ENCODE measurements around the gene RPLP2. TPM values are rescaled to one million over a fixed set of nuclear protein-coding genes. Genes with fewer than 3 reads are reported as not detected.

Gene RPLP2
- total RNA-seq (2014; rRNA removed; shearing (Covaris generic)) (162 and 263 TPM in 2 replicates), polyA plus RNA-seq (2016; fragmentation: Nextera tagmentation; extraction: Ambion mirVana) (726 and 744 TPM in 2 replicates)

DNA sequence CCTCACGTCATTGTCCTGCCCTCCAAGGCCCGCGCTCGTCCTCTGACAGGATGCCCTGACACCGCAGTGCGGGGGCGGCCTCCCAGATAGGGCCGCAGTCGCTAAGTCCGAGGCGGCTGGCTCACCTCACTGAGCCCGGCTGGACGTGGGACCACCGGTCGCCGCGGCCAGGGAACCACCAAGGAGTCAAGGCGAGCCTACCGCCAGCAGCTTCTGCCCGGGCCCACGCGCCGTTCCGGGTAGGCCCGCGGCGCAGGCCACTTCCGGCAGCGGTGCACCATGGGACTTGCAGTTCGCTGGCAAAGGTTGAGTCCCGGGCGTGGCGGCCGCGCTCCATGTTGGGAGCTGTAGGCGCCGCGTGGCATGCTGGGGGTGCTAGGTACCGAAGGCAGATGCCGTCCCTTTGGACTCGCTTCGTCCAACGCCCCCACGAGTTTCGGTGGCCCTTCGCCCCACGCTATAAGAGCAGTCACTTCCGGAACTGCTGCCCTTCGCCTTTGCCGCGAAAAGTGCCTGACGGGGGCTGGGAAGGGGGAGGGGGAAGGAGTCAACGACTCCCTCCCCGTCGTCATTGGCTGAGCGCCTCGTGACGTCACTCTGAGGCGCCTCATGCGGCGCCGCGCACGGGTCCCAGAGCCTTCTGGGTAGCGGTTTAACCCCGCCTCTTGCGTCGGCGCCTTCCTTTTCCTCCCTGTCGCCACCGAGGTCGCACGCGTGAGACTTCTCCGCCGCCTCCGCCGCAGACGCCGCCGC, at the start of gene RPLP2:
Gene RPLP2 (plus strand): TSS at position 681 of the 753 bp plus-strand sequence. CDS start 268 bp downstream, outside the sequence.
- Histone ChIP-seq H3K4me2 (ENCODE audit: unreplicated experiment) (peak within 1 kb of the TSS; percentile 94), H3K79me2 (ENCODE audit: insufficient read depth) (peaks cover 63% of the 10 kb centered on the region), H3K27me3 (replicated peaks; ENCODE audit: insufficient read depth) (no peaks in the 10 kb centered on the region), H3K9me3 (ENCODE audit: low read depth) (no peaks in the 10 kb centered on the region), H2AFZ (peak within 1 kb of the TSS; percentile 76), H3K9ac (peak within 1 kb of the TSS; percentile 95), H3K27ac (peak within 1 kb of the TSS; percentile 98), H3K9me2 (ENCODE audit: insufficient read depth) (no peaks in the 10 kb centered on the region), H3F3A (ENCODE audit: insufficient read depth) (peaks cover 34% of the 10 kb centered on the region), H3K36me3 (ENCODE audit: low read depth) (peaks cover 19% of the 10 kb centered on the region), H4K20me1 (ENCODE audit: insufficient read depth) (no peaks in the 10 kb centered on the region; the same call in 1 of the 2 replicates), H3K4me1 (ENCODE audit: insufficient read depth) (peaks cover 20% of the 10 kb centered on the region), H3K4me3 (peak within 1 kb of the TSS; percentile 86)
- 1 to 2% methylated on average over 52 to 81 of the region's 81 CpGs for WGBS, 2 experiments (ENCODE audit: low coverage in 1 of 2, low lambda C conversion rate in 2 of 2, missing lambda C conversion rate in 2 of 2)
- in situ Hi-C loops (cut with MboI) = no loop called here
- DNase-seq = peak; percentile 99
- TF ChIP-seq EZH2 (IDR thresholded peaks at IDR 0.05; ENCODE audit: insufficient read depth, poor library complexity, severe bottlenecking) (no peak), EZH2phosphoT487 (IDR thresholded peaks at IDR 0.05; ENCODE audit: insufficient read depth, low read depth) (no peak)

DNA sequence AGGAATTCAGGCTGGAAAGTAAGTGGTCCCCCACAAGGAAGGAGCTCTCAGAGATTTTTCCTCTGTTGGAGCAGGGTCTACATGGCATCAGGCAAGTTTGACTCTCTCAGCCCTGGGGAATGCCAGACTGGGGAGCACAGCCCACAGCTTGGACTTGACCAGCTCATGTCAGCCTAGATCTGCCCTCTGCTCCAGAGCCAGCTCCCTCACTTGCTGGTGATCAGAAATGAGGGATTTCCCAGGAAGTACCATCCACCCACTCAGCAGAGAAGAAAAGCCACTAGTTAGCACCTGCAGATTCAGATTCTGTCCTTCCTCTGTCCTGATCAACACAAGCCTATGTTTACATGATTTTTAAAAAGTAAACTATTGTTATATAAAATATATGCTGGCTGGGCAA, 49.5 kb upstream of the RPLP2 start:
- Histone ChIP-seq H3K27me3 (replicated peaks; ENCODE audit: insufficient read depth) (no peaks in the 10 kb centered on the region), H3K79me2 (ENCODE audit: insufficient read depth) (peaks cover 37% of the 10 kb centered on the region), H3K9me3 (ENCODE audit: low read depth) (no peaks in the 10 kb centered on the region), H4K20me1 (ENCODE audit: insufficient read depth) (peaks cover 3% of the 10 kb centered on the region; the same call in 1 of the 2 replicates), H3K27ac (no peak overlapping the region), H3K4me3 (no peak overlapping the region), H3K36me3 (ENCODE audit: low read depth) (peaks cover 47% of the 10 kb centered on the region), H2AFZ (no peak overlapping the region), H3F3A (ENCODE audit: insufficient read depth) (peaks cover 32% of the 10 kb centered on the region; the same call in 1 of the 2 replicates), H3K9me2 (ENCODE audit: insufficient read depth) (no peaks in the 10 kb centered on the region), H3K9ac (no peak overlapping the region), H3K4me1 (ENCODE audit: insufficient read depth) (peaks cover 6% of the 10 kb centered on the region), H3K4me2 (ENCODE audit: unreplicated experiment) (no peak overlapping the region)
- in situ Hi-C loops (cut with MboI) = no loop called here
- TF ChIP-seq EZH2phosphoT487 (IDR thresholded peaks at IDR 0.05; ENCODE audit: insufficient read depth, low read depth) (no peak), EZH2 (IDR thresholded peaks at IDR 0.05; ENCODE audit: insufficient read depth, poor library complexity, severe bottlenecking) (no peak)
- DNase-seq = no peak

DNA sequence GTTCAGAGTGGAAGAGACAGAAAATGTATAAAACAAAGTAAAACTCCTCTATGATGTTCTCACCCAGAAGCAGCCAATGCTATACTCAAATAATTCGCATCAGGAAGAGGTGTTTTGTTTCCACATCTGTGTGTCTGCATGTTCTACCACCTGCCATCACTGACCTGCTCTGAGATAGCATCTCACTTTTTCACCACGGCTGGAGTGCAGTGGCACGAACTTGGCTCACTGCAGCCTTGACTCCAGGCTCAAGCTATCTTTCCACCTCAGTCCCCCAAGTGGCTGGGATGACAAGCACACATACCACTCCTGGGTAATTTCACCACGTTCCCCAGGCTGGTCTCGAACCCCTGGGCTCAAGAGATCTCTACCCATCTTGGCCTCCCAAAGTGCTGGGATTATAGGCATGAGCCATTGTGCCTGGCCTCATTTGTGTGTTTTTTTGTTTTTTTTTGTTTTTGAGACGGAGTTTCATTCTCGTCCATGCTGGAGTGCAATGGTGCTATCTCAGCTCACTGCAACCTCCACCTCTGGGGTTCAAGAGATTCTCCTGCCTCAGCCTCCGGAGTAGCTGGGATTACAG, 48.1 kb upstream of the RPLP2 start:
- Histone ChIP-seq H3K27ac (peak overlapping the region; percentile 70), H3F3A (ENCODE audit: insufficient read depth) (peaks cover 41% of the 10 kb centered on the region), H3K79me2 (ENCODE audit: insufficient read depth) (peaks cover 25% of the 10 kb centered on the region), H3K4me3 (no peak overlapping the region), H3K4me2 (ENCODE audit: unreplicated experiment) (no peak overlapping the region), H3K27me3 (replicated peaks; ENCODE audit: insufficient read depth) (no peaks in the 10 kb centered on the region), H3K9ac (no peak overlapping the region), H3K36me3 (ENCODE audit: low read depth) (peaks cover 60% of the 10 kb centered on the region), H3K4me1 (ENCODE audit: insufficient read depth) (peaks cover 6% of the 10 kb centered on the region), H2AFZ (no peak overlapping the region), H3K9me3 (ENCODE audit: low read depth) (no peaks in the 10 kb centered on the region), H3K9me2 (ENCODE audit: insufficient read depth) (no peaks in the 10 kb centered on the region), H4K20me1 (ENCODE audit: insufficient read depth) (no peaks in the 10 kb centered on the region; the same call in 1 of the 2 replicates)
- TF ChIP-seq EZH2phosphoT487 (IDR thresholded peaks at IDR 0.05; ENCODE audit: insufficient read depth, low read depth) = no peak
- TF ChIP-seq EZH2 (IDR thresholded peaks at IDR 0.05; ENCODE audit: insufficient read depth, poor library complexity, severe bottlenecking) = no peak
- DNase-seq = no peak
- in situ Hi-C loops (cut with MboI) = no loop called here
- 95 to 97% methylated on average over 8 of the region's 8 CpGs for WGBS, 2 experiments (ENCODE audit: low coverage in 1 of 2, low lambda C conversion rate in 2 of 2, missing lambda C conversion rate in 2 of 2)

DNA sequence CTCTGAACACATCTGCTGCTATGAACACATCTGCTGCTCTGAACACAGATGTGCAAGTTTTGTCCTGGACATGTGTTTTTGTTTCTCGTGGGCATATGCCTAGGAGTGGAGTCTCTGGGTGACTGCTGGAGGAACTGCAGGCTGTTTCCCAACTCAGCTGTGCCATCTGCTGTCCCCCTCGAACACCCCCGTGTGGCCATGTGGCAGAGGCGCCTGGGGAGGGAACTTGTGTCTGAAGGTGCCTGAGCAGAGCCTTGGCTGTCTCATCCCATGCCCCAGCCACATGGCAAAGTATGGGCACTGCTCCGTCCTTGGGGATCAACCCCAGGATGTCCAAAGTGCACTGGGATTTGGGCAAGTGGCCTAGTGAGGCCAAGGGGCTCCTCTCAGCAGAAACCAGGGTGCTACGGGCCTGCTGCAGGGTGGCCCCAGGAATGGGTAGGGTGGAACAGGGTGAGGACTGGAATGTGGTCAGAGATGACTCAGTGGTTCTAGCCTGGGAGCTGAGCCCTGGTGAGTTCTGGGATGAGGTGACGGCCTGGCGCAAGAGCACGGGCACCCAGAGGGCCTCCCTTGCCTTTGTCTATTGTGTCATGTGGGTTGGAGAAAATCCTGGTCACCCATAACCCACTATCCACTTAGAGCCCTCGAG, 47.2 kb upstream of the RPLP2 start:
- 16% methylated on average over 10 of the region's 10 CpGs for WGBS, 2 experiments (ENCODE audit: low coverage in 1 of 2, low lambda C conversion rate in 2 of 2, missing lambda C conversion rate in 2 of 2)
- Histone ChIP-seq H3K79me2 (ENCODE audit: insufficient read depth) (peaks cover 15% of the 10 kb centered on the region), H4K20me1 (ENCODE audit: insufficient read depth) (no peaks in the 10 kb centered on the region; the same call in 1 of the 2 replicates), H3K27ac (peak overlapping the region; percentile 70), H3K4me3 (no peak overlapping the region), H3K9me3 (ENCODE audit: low read depth) (no peaks in the 10 kb centered on the region), H3K4me1 (ENCODE audit: insufficient read depth) (peaks cover 6% of the 10 kb centered on the region), H3K4me2 (ENCODE audit: unreplicated experiment) (no peak overlapping the region), H3K27me3 (replicated peaks; ENCODE audit: insufficient read depth) (no peaks in the 10 kb centered on the region), H3K9ac (peak overlapping the region; percentile 13; the same call in 1 of the 2 replicates), H3F3A (ENCODE audit: insufficient read depth) (peaks cover 51% of the 10 kb centered on the region), H3K36me3 (ENCODE audit: low read depth) (peaks cover 57% of the 10 kb centered on the region), H2AFZ (no peak overlapping the region), H3K9me2 (ENCODE audit: insufficient read depth) (no peaks in the 10 kb centered on the region)
- in situ Hi-C loops (cut with MboI) = no loop called here
- TF ChIP-seq EZH2 (IDR thresholded peaks at IDR 0.05; ENCODE audit: insufficient read depth, poor library complexity, severe bottlenecking) (no peak), EZH2phosphoT487 (IDR thresholded peaks at IDR 0.05; ENCODE audit: insufficient read depth, low read depth) (no peak)
- peak; percentile 94 for DNase-seq

Data from GM23248 (cell line).